ES-I3 (cell line): Measurements from ENCODE around the gene KIAA0825.
"Not testable (repeated sequence)": the region's sequence is repeated elsewhere in the genome, so short reads cannot be mapped to it uniquely, and the experiment has no call there.

Experiments
- H3K36me3 ChIP-seq: 2 replicates; pipeline ENCODE4 v1.6.1; 2013; ENCODE audit warnings: mild to moderate bottlenecking, low read length, control low read depth, moderate library complexity; ENCODE audit not compliant: insufficient read depth
- H3K4me1 ChIP-seq: 2 replicates; pipeline ENCODE4 v1.6.1; 2013; ENCODE audit warnings: mild to moderate bottlenecking, control low read depth, low read length; ENCODE audit not compliant: insufficient read depth
- H3K9ac ChIP-seq: 2 replicates; pipeline ENCODE4 v1.6.1; 2013; ENCODE audit warnings: low read depth, mild to moderate bottlenecking, low read length, moderate library complexity
- H3K9me3 ChIP-seq: 2 replicates; pipeline ENCODE4 v1.6.1; 2013; ENCODE audit warnings: mild to moderate bottlenecking, low read length, moderate library complexity; ENCODE audit not compliant: control insufficient read depth, insufficient read depth

KIAA0825 gene

DNA sequence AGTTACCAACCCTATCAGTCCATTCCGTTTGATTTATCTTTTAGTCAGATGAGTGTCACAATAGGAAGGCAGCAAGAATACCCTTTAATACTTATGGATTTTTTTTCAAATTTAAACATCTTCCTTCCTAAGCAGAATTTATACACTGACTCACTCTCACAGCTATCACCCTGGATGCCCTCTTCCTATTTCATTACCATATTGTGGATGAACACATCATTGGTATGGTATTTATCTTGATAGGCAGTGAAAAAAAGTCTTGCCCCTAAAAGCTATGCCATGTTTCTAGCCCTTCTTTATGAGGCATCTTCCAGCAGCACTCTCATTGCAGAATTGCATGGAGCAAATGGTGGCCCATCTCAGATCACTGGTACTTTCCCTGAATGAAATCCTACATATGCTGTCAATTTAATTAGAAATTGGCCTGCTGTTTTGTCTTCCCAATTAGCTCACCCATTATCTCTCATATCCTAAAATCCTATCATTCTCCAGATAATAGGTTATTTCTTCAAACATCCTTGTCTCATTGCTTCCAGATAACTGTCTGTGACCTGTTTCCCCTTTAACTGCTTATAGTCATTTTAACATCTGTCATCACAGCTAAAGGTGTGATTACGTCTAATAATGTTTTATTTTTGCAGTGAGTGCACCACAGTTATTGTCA, 443.5 kb downstream of the KIAA0825 start:
- Histone ChIP-seq H3K36me3 (no peaks in the 10 kb centered on the region; the same call in 1 of the 2 replicates), H3K9ac (no peak overlapping the region), H3K4me1 (no peaks in the 10 kb centered on the region), H3K9me3 (no peaks in the 10 kb centered on the region)

GRCh38 chr5:94173100-94173499, 445.3 kb downstream of the KIAA0825 start:
- Histone ChIP-seq H3K36me3 (no peaks in the 10 kb centered on the region; the same call in 1 of the 2 replicates), H3K9me3 (no peaks in the 10 kb centered on the region), H3K9ac (no peak overlapping the region), H3K4me1 (no peaks in the 10 kb centered on the region)

DNA sequence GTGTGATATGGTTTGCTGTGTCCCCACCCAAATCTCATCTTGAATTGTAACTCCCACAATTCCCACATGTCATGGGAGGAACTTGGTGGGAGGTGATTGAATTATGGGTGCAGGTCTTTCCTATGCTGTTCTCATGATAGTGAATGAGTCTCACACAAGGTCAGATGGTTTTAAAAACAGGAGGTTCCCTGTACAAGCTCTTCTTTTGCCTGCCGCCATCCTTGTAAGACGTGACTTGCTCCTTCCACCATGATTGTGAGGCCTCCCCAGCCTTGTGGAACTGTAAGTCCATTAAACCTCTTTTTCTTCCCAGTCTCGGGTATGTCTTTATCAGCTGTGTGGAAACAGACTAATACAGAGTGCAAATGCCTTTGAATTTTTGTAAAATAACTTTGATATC, 447.3 kb downstream of the KIAA0825 start:
- not testable (repeated sequence) for H3K36me3 ChIP-seq, H3K9me3 ChIP-seq, H3K4me1 ChIP-seq, H3K9ac ChIP-seq

DNA sequence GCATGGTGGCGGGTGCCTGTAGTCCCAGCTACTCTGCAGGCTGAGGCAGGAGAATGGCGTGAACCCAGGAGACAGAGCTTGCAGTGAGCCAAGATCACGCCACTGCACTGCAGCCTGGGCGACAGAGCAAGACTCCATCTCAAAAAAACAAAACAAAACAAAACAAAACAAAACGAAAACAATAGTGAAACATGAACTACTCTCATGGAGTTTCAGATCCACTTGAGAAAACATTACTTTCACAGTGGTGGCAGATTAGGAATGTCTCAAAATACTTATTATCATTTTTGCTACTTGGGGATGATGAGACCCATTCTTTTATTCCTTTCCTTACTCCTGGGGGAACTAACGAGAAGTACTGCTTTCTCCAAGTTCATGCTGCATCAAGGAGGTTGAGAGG, 448.2 kb downstream of the KIAA0825 start:
- H3K9me3 ChIP-seq, H3K4me1 ChIP-seq, H3K36me3 ChIP-seq, H3K9ac ChIP-seq: not testable (repeated sequence)

GRCh38 chr5:94168151-94168550, 450.3 kb downstream of the KIAA0825 start:
- no peaks in the 10 kb centered on the region; the same call in 1 of the 2 replicates for H3K36me3 ChIP-seq
- H3K9ac ChIP-seq: no peak overlapping the region
- H3K9me3 ChIP-seq: no peaks in the 10 kb centered on the region
- no peaks in the 10 kb centered on the region for H3K4me1 ChIP-seq

DNA sequence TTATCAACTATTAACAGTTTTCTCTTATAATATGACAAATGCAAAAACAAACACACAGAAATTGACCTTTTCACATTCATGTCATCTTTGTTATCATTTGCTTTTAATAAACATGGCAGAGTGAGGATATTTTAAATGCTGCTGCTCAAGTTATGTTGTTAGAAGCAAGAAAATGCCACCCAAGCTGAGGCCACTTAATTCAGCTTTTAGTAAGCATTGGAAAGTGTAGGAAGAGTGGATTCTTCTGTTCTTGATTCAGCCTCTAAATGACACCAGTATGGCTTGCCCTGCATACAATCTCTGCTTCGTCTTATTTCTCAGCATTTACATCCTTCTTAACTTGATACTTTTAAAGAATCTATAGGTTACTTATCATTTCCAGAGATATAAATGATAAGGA, 456.6 kb downstream of the KIAA0825 start:
- H3K9ac ChIP-seq: no peak overlapping the region
- no peaks in the 10 kb centered on the region for H3K36me3 ChIP-seq
- no peaks in the 10 kb centered on the region for H3K9me3 ChIP-seq
- peaks cover 5% of the 10 kb centered on the region; the same call in 1 of the 2 replicates for H3K4me1 ChIP-seq

DNA sequence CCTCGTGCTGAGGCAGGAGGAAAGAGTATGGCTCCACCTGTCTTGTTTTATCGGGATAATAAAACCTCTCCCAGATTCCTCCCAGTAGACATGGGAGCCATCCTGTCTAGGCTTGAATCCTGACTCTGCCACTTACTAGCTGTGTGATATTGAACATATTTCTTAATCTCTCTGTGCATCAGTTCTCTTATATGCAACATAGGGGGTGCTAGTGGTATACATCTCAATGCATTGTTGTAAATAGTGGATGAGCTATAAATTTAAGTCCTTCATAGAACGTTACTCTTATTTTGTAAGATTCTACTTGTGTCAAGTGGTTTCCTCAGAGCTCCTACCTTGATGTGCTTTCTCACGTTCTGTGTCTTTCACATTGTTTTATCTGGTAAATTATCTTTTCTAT, 459.3 kb downstream of the KIAA0825 start:
- Histone ChIP-seq H3K9ac (no peak overlapping the region), H3K4me1 (peaks cover 5% of the 10 kb centered on the region; the same call in 1 of the 2 replicates), H3K9me3 (no peaks in the 10 kb centered on the region), H3K36me3 (no peaks in the 10 kb centered on the region)

- H3K9me3 ChIP-seq: no peaks in the 10 kb centered on the region
- peaks cover 4% of the 10 kb centered on the region; the same call in 1 of the 2 replicates for H3K36me3 ChIP-seq
- no peak overlapping the region for H3K9ac ChIP-seq
- H3K4me1 ChIP-seq: peaks cover 5% of the 10 kb centered on the region; the same call in 1 of the 2 replicates
Measured at GRCh38 chr5:94157704-94158539, 460.5 kb downstream of the KIAA0825 start.

DNA sequence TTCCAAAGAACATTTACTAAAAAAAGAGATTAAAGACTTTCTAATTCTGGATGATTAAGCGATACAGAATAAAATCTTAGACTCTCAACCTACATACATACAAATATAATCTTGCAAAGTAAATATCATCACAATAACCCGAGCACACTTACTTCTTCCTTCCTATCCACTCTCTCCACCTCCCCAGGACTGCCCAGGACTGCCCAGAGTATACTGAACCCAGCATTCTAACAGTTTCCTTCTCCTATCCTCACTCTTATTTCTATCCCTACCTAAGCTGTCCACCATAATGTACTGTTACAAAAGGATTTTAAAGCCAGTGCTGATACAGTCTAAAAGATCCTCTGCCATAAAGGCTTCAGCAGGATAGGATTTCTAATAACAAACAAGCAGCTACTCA, 463.7 kb downstream of the KIAA0825 start:
- Histone ChIP-seq H3K9me3 (no peaks in the 10 kb centered on the region), H3K9ac (no peak overlapping the region), H3K4me1 (peaks cover 5% of the 10 kb centered on the region; the same call in 1 of the 2 replicates), H3K36me3 (peaks cover 9% of the 10 kb centered on the region; the same call in 1 of the 2 replicates)

DNA sequence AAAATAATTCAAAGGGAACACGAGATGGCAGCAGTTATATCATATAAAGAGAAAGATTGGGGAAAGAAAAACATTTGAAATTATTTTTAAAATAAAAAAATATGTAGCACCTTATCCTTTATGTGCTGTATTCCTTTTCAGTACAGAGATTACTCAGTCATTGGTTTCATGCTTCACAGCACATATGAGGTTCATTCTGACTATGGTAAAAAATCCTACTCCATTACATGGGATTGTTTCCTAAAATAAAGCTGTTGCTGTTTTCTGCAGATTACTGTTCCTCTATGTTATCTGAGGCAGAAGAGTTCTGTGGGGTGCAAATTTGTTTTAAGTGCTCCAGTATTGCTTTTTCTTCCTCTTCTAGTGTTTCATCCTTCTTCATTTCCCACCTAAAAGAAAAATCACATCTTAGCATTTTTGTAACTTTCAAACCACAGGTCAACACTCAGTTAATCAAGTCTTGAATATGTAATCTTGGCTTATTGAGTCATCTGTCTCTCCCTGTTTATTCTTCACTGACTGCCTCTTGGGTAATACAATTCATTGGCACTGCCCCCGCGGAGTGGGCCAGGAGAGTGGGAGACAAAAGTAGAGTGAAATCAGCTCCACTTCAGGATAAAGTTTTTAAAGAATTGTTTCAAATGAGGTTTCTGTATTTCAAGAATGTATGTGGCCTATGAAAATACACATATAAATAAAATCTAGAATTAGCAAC, 464.5 kb downstream of the KIAA0825 start:
- Histone ChIP-seq H3K9ac (no peak overlapping the region), H3K4me1 (peaks cover 5% of the 10 kb centered on the region; the same call in 1 of the 2 replicates), H3K9me3 (0 out of 2 replicates have a peak, but pooled peaks cover 6% of the 10 kb centered on the region), H3K36me3 (peaks cover 9% of the 10 kb centered on the region; the same call in 1 of the 2 replicates)

DNA sequence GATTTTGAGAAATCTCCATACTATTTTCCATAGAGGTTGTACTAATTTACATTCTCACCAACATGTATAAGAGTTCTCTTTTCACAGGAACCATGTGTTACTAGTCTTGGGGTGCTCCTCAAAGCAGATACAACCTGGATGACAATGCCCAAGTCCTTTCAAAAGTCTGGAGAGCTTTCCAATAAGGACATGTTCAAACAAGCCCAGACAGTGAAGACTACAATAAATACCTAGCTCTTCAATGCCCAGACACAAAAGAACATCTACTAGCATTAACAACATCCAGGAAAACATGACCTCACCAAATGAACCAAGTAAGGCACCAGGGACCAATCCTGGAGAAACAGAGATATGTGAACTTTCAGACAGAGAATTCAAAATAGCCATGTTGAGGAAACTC, 474.8 kb downstream of the KIAA0825 start:
- H3K4me1 ChIP-seq, H3K36me3 ChIP-seq, H3K9ac ChIP-seq: not testable (repeated sequence)
- H3K9me3 ChIP-seq: peaks cover 21% of the 10 kb centered on the region

GRCh38 chr5:94140300-94140699, 478.1 kb downstream of the KIAA0825 start:
- Histone ChIP-seq H3K4me1 (no peaks in the 10 kb centered on the region), H3K9me3 (peaks cover 24% of the 10 kb centered on the region), H3K9ac (no peak overlapping the region), H3K36me3 (no peaks in the 10 kb centered on the region)

DNA sequence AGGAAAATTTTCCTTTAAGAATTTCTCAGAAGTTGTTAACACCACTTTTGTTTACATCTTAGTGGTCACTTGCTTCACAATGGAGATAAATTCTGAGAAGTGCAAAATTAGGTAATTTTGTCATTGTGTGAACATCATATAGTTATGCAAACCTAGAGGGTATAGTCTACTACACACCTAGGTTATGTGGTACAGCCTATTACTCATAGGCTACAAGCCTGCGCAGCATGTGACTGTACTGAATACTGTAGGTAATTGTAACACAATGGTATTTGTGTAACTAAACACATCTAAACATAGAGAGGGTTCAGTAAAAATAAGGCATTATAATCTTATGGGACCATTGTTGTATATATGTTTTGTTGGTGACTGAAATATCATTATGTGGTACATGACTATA, 488.3 kb downstream of the KIAA0825 start:
- no peaks in the 10 kb centered on the region for H3K4me1 ChIP-seq
- no peak overlapping the region for H3K9ac ChIP-seq
- H3K36me3 ChIP-seq: no peaks in the 10 kb centered on the region
- no peaks in the 10 kb centered on the region for H3K9me3 ChIP-seq

DNA sequence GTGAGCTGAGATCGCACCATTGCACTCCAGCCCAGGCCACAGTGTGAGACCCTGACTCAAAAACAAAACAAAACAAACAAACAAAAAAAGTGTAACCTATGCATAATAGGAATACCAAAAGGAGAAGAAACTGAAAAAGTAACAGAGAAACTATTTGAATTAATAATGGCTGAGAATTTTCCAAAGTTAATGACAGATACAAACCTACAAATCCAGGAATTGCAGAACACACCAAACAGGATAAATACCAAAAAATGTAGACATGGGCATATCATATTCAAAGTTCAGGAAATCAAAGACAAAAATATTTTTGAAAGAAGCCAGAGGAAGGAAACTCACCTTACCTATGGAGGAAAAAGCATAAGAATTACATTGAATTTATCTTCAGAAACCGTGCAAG, 493.3 kb downstream of the KIAA0825 start:
- no peak overlapping the region for H3K9ac ChIP-seq

More for the DNA sequence above, 493.3 kb downstream of the KIAA0825 start:
- Histone ChIP-seq H3K36me3 (no peaks in the 10 kb centered on the region), H3K9me3 (no peaks in the 10 kb centered on the region), H3K4me1 (no peaks in the 10 kb centered on the region)
